Lower leg skin (tissue), 4 donors: ENCODE results near the gene TASP1. TPM values are rescaled to one million over a fixed set of nuclear protein-coding genes. Genes with fewer than 3 reads are reported as not detected.

Experiments
- DNase-seq, 2 donors: peaks; one replicate each; pipeline ENCODE4 v3.0.0-alpha.2; 2019; ENCODE audit warnings: low spot score in 2 of 2
- H3K4me3 ChIP-seq: fragments of 200-600 bp; sonication (generic); 2 replicates; pipeline ENCODE4 v1.5.1; 2017; ENCODE audit warnings: mild to moderate bottlenecking, low read depth; ENCODE audit not compliant: poor library complexity, severe bottlenecking
- POLR2A ChIP-seq, 2 donors: fragments of 450-650 bp; IDR thresholded peaks; one replicate each; pipeline ENCODE4 v1.6.1; 2016 to 2017; ENCODE audit warnings: antibody characterized with exemption in 2 of 2, mild to moderate bottlenecking in 1 of 2, moderate library complexity in 1 of 2
- WGBS, 2 donors: methylation state at CpG; one replicate each; pipeline ENCODE4 v1.1.5; 2018; 5-methylcytosine and 5-hydroxymethylcytosine counted together
- intact Hi-C: fragments of 100-400 bp; cut with DNase I; formaldehyde crosslinking; loops from one replicate; pipeline ENCODE4 v1.15.0; 2023; ENCODE audit warnings: low total_unique reads
- total RNA-seq, 4 donors: library from RNA; depleted of rRNA; stranded (reverse); fragments of >200 nt; gene quantifications; one replicate each; pipeline ENCODE4 v1.1.0, GENCODE V29; 2016
- TF ChIP-seq, protein P1 (sequence below), 3 donors: fragments of 450-650 bp; IDR thresholded peaks; one replicate each; pipeline ENCODE4 v1.5.1; 2016; ENCODE audit warnings: antibody characterized with exemption in 3 of 3, mild to moderate bottlenecking in 3 of 3, moderate library complexity in 2 of 3

Gene TASP1
- total RNA-seq, 4 donors from 2014 or later: 9.0 to 18.3 (median 12.7) TPM

GRCh38 chr20:13681248-13682125, 42.8 kb upstream of the TASP1 start:
- intact Hi-C loops: no loop called here
- 69 to 83% methylated on average over 4 of the region's 4 CpGs for WGBS, 2 donors
- no peak for DNase-seq
- no peak overlapping the region for H3K4me3 ChIP-seq
- no peak for TF ChIP-seq POLR2A (IDR thresholded peaks at IDR 0.05)
- TF ChIP-seq, protein P1, sequence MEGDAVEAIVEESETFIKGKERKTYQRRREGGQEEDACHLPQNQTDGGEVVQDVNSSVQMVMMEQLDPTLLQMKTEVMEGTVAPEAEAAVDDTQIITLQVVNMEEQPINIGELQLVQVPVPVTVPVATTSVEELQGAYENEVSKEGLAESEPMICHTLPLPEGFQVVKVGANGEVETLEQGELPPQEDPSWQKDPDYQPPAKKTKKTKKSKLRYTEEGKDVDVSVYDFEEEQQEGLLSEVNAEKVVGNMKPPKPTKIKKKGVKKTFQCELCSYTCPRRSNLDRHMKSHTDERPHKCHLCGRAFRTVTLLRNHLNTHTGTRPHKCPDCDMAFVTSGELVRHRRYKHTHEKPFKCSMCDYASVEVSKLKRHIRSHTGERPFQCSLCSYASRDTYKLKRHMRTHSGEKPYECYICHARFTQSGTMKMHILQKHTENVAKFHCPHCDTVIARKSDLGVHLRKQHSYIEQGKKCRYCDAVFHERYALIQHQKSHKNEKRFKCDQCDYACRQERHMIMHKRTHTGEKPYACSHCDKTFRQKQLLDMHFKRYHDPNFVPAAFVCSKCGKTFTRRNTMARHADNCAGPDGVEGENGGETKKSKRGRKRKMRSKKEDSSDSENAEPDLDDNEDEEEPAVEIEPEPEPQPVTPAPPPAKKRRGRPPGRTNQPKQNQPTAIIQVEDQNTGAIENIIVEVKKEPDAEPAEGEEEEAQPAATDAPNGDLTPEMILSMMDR (IDR thresholded peaks at IDR 0.05): no peak

GRCh38 chr20:13678944-13679343, 40.2 kb upstream of the TASP1 start:
- TF ChIP-seq, protein P1 (IDR thresholded peaks at IDR 0.05): no peak
- no peak for TF ChIP-seq POLR2A (IDR thresholded peaks at IDR 0.05)
- WGBS, 2 donors: 39 to 55% methylated on average over 1 of the region's 1 CpG
- intact Hi-C loops: no loop called here
- H3K4me3 ChIP-seq: no peak overlapping the region
- no peak for DNase-seq

DNA sequence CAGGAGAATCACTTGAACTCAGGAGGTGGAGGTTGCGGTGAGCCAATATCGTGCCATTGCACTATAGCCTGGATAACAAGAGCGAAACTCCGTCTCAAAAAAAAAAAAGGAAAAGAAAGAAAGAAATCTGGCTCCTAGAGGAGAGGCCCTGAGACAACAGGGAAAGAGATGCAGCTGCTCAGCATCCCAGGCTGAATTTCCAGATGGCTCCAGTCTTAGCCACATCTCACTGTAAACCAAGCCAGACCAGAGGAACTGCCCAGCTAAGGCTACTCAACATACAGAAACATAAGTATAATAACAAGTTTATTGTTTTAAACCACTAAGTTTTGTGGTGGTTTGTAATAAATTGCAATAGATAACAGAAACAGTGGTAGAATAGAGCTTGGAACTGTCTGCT, 38.5 kb upstream of the TASP1 start:
- intact Hi-C loops: no loop called here
- TF ChIP-seq, protein P1 (IDR thresholded peaks at IDR 0.05): no peak
- TF ChIP-seq POLR2A (IDR thresholded peaks at IDR 0.05): no peak
- no peak overlapping the region for H3K4me3 ChIP-seq
- no peak for DNase-seq
- 95 to 96% methylated on average over 4 of the region's 4 CpGs for WGBS, 2 donors

DNA sequence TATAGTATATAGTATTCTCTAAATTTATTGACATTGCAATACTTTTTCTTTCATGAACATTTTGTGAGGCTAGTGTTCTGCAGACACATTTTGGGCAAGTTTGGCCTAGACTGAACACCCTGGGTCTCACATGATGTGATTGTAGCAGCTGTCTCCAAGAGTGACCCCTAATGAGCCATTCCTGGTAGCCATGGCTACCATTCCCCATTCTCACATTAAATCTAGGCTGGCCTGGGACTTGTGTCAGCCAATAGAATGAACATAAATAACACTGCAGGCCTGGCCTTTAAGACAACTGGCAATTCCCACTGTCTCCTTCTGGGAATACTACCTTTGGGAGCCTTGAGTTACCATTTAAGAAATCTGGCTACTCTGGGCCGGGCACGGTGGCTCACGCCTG, 38.0 kb upstream of the TASP1 start:
- TF ChIP-seq POLR2A (IDR thresholded peaks at IDR 0.05): no peak
- TF ChIP-seq, protein P1 (IDR thresholded peaks at IDR 0.05): no peak
- DNase-seq: no peak
- no peak overlapping the region for H3K4me3 ChIP-seq
- WGBS, 2 donors: 88 to 96% methylated on average over 3 of the region's 3 CpGs
- intact Hi-C loops: no loop called here

GRCh38 chr20:13672690-13673089, 34.0 kb upstream of the TASP1 start:
- no peak for DNase-seq
- no peak overlapping the region for H3K4me3 ChIP-seq
- intact Hi-C loops: no loop called here
- WGBS, 2 donors: 50 to 66% methylated on average over 3 of the region's 3 CpGs
- TF ChIP-seq POLR2A (IDR thresholded peaks at IDR 0.05): no peak
- TF ChIP-seq, protein P1 (IDR thresholded peaks at IDR 0.05): no peak
